ENCODE measurements around the gene IL32. TPM values are rescaled to one million over a fixed set of nuclear protein-coding genes. Genes with fewer than 3 reads are reported as not detected.

IL32 gene
- polyA plus RNA-seq, 1 donor from 2014 or later, result not detected

- Histone ChIP-seq H3K79me2 (replicated peaks; ENCODE audit: insufficient read depth, low read length) (peaks cover 6% of the 10 kb centered on the region), H3K9ac (ENCODE audit: low read length) (no peak overlapping the region), H3K4me2 (ENCODE audit: low read length) (no peak overlapping the region), H3K4me3 (ENCODE audit: low read length) (no peak overlapping the region), H3K27ac (ENCODE audit: low read length) (no peak overlapping the region), H3K36me3 (ENCODE audit: insufficient read depth, low read length) (no peaks in the 10 kb centered on the region), H4K20me1 (ENCODE audit: insufficient read depth) (no peaks in the 10 kb centered on the region), H3K9me3 (ENCODE audit: low read length) (no peaks in the 10 kb centered on the region), H3F3A (ENCODE audit: insufficient read depth, low read length, poor library complexity, severe bottlenecking) (no peaks in the 10 kb centered on the region), H2AFZ (ENCODE audit: low read depth, low read length) (no peak overlapping the region), H3K9me2 (ENCODE audit: insufficient read depth, low read length) (no peaks in the 10 kb centered on the region), H3K27me3 (ENCODE audit: insufficient read depth, low read depth, low read length) (no peaks in the 10 kb centered on the region)
- TF ChIP-seq TAF1 (IDR thresholded peaks at IDR 0.05; ENCODE audit: low read depth) (no peak), REST (IDR thresholded peaks at IDR 0.05; ENCODE audit: borderline replicate concordance) (no peak), CTCF (IDR thresholded peaks at IDR 0.05; ENCODE audit: poor library complexity, severe bottlenecking) (no peak), SMC3 (conservative IDR thresholded peaks at IDR 0.05; ENCODE audit: poor library complexity) (no peak), EZH2 (IDR thresholded peaks at IDR 0.05; ENCODE audit: borderline replicate concordance, insufficient read depth, low read length, poor library complexity, severe bottlenecking) (no peak), EP300 (conservative IDR thresholded peaks at IDR 0.05; ENCODE audit: poor library complexity, severe bottlenecking) (no peak), MXI1 (conservative IDR thresholded peaks at IDR 0.05; ENCODE audit: poor library complexity, severe bottlenecking) (no peak), RAD21 (conservative IDR thresholded peaks at IDR 0.05) (no peak), POLR2AphosphoS5 (IDR thresholded peaks at IDR 0.05) (no peak)
Measured at GRCh38 chr16:3118204-3118790, 52.9 kb downstream of the IL32 start.

GRCh38 chr16:3118846-3119245, 53.4 kb downstream of the IL32 start:
- TF ChIP-seq MXI1 (conservative IDR thresholded peaks at IDR 0.05; ENCODE audit: poor library complexity, severe bottlenecking) (no peak), SMC3 (conservative IDR thresholded peaks at IDR 0.05; ENCODE audit: poor library complexity) (no peak), POLR2AphosphoS5 (IDR thresholded peaks at IDR 0.05) (no peak), RAD21 (conservative IDR thresholded peaks at IDR 0.05) (no peak), EZH2 (IDR thresholded peaks at IDR 0.05; ENCODE audit: borderline replicate concordance, insufficient read depth, low read length, poor library complexity, severe bottlenecking) (no peak), EP300 (conservative IDR thresholded peaks at IDR 0.05; ENCODE audit: poor library complexity, severe bottlenecking) (no peak), CTCF (IDR thresholded peaks at IDR 0.05; ENCODE audit: poor library complexity, severe bottlenecking) (no peak), TAF1 (IDR thresholded peaks at IDR 0.05; ENCODE audit: low read depth) (no peak), REST (IDR thresholded peaks at IDR 0.05; ENCODE audit: borderline replicate concordance) (no peak)
- H3K4me2 ChIP-seq (ENCODE audit: low read length), result no peak overlapping the region
- no peak overlapping the region for H3K27ac ChIP-seq (ENCODE audit: low read length)
- H3K36me3 ChIP-seq (ENCODE audit: insufficient read depth, low read length), result no peaks in the 10 kb centered on the region
- H2AFZ ChIP-seq (ENCODE audit: low read depth, low read length), result no peak overlapping the region
- H3K9ac ChIP-seq (ENCODE audit: low read length), result no peak overlapping the region
- H3K9me2 ChIP-seq (ENCODE audit: insufficient read depth, low read length), result no peaks in the 10 kb centered on the region
- H3F3A ChIP-seq (ENCODE audit: insufficient read depth, low read length, poor library complexity, severe bottlenecking), result no peaks in the 10 kb centered on the region
- no peaks in the 10 kb centered on the region for H3K27me3 ChIP-seq (ENCODE audit: insufficient read depth, low read depth, low read length)
- H3K9me3 ChIP-seq (ENCODE audit: low read length), result no peaks in the 10 kb centered on the region
- H3K4me3 ChIP-seq (ENCODE audit: low read length), result no peak overlapping the region
- H4K20me1 ChIP-seq (ENCODE audit: insufficient read depth), result no peaks in the 10 kb centered on the region
- peaks cover under 1% of the 10 kb centered on the region for H3K79me2 ChIP-seq (replicated peaks; ENCODE audit: insufficient read depth, low read length)
